SKM-1 treated with dmso at 0.1 percent for 144 hours (cell line): ENCODE data around the gene TCP1.
"Not testable (repeated sequence)": the region's sequence is repeated elsewhere in the genome, so short reads cannot be mapped to it uniquely, and the experiment has no call there.

ENCODE experiments used
- DNase-seq: peaks from one replicate; lab custom pipeline; 2025; ENCODE audit not compliant: unreplicated experiment; lab: John Stamatoyannopoulos, UW

Gene TCP1

GRCh38 chr6:159745081-159745480, 44.3 kb downstream of the TCP1 start:
- no peak for DNase-seq

GRCh38 chr6:159742165-159742564, 47.2 kb downstream of the TCP1 start:
- DNase-seq, result no peak

GRCh38 chr6:159739341-159739740, 50.1 kb downstream of the TCP1 start:
- DNase-seq, result no peak

GRCh38 chr6:159736908-159737307, 52.5 kb downstream of the TCP1 start:
- no peak for DNase-seq

- not testable (repeated sequence) for DNase-seq
These were observed 56.0 kb downstream of the TCP1 start for GRCh38 chr6:159733395-159733794.

- not testable (repeated sequence) for DNase-seq
These were observed 56.9 kb downstream of the TCP1 start for GRCh38 chr6:159732550-159732949.

GRCh38 chr6:159730332-159730676, 59.1 kb downstream of the TCP1 start:
- DNase-seq, result no peak

- DNase-seq, result no peak
These were observed 59.6 kb downstream of the TCP1 start for GRCh38 chr6:159729598-159730331.

GRCh38 chr6:159728531-159728964, 60.9 kb downstream of the TCP1 start:
- no peak for DNase-seq
